CD4-positive, CD25-positive, alpha-beta regulatory T cell (primary cell): Measurements from ENCODE around the gene RAP1GDS1. TPM values are rescaled to one million over a fixed set of nuclear protein-coding genes. Genes with fewer than 3 reads are reported as not detected.
"Not testable (repeated sequence)": the region's sequence is repeated elsewhere in the genome, so short reads cannot be mapped to it uniquely, and the experiment has no call there.

ENCODE experiments used
- ATAC-seq, 2 donors: fragments of 150-1000 bp; cut with Tn5 transposase; one replicate each; pipeline ENCODE4 v1.10.0; 2021; ENCODE audit warnings: low read depth in 2 of 2, moderate number of reproducible peaks in 2 of 2, moderate library complexity in 1 of 2
- DNase-seq, 3 donors: peaks; one replicate each; pipeline versions ENCODE4 v3.0.0 to v3.0.0-alpha.2; 2012 to 2022; ENCODE audit warnings: mixed read lengths in 1 of 3
- H3K27ac ChIP-seq: one replicate; pipeline ENCODE4 v1.7.0; 2013; ENCODE audit warnings: mild to moderate bottlenecking, low read length; ENCODE audit not compliant: insufficient read depth, poor library complexity, severe bottlenecking
- H3K27me3 ChIP-seq: one replicate; pipeline ENCODE4 v1.7.0; 2013; ENCODE audit warnings: low read length; ENCODE audit not compliant: control insufficient read depth, insufficient read depth
- H3K36me3 ChIP-seq: one replicate; pipeline ENCODE4 v1.7.0; 2013; ENCODE audit warnings: mild to moderate bottlenecking, low read length, moderate library complexity; ENCODE audit not compliant: control insufficient read depth, insufficient read depth
- H3K4me1 ChIP-seq: 2 replicates; pipeline ENCODE4 v1.7.0; 2013; ENCODE audit warnings: mild to moderate bottlenecking, low read length; ENCODE audit not compliant: insufficient read depth, control insufficient read depth, poor library complexity, severe bottlenecking
- H3K4me3 ChIP-seq: one replicate; pipeline ENCODE4 v1.7.0; 2013; ENCODE audit warnings: low read depth, mild to moderate bottlenecking, low read length, moderate library complexity
- H3K9me3 ChIP-seq, 2 experiments: 1 replicate in 1 of 2; 2 replicates in 1 of 2; pipeline ENCODE4 v1.7.0; 2013; ENCODE audit warnings: low read length in 2 of 2, mild to moderate bottlenecking in 1 of 2, moderate library complexity in 1 of 2; ENCODE audit not compliant: control insufficient read depth in 2 of 2
- H3K27ac Mint-ChIP-seq, 3 donors: one replicate each; pipeline ENCODE4 v1.8.0; 2020 to 2022; ENCODE audit warnings: mild to moderate bottlenecking in 3 of 3, mixed read lengths in 3 of 3, moderate library complexity in 2 of 3
- H3K27me3 Mint-ChIP-seq: one replicate; pipeline ENCODE4 v1.8.0; 2022; ENCODE audit warnings: mild to moderate bottlenecking, mixed read lengths
- H3K36me3 Mint-ChIP-seq: one replicate; pipeline ENCODE4 v1.8.0; 2020; ENCODE audit warnings: mixed read lengths
- H3K4me1 Mint-ChIP-seq, 4 donors: one replicate each; pipeline ENCODE4 v1.8.0; 2020 to 2022; ENCODE audit warnings: mixed read lengths in 4 of 4, mild to moderate bottlenecking in 1 of 4
- H3K4me3 Mint-ChIP-seq, 4 donors: one replicate each; pipeline ENCODE4 v1.8.0; 2020 to 2022; ENCODE audit warnings: mild to moderate bottlenecking in 4 of 4, mixed read lengths in 4 of 4, moderate library complexity in 3 of 4
- H3K9me3 Mint-ChIP-seq, 7 donors: one replicate each; pipeline ENCODE4 v1.8.0; 2020 to 2022; ENCODE audit warnings: mixed read lengths in 7 of 7, mild to moderate bottlenecking in 3 of 7, moderate library complexity in 2 of 7
- polyA plus RNA-seq, 4 donors: library from polyadenylated mRNA; unstranded; fragments of 300-500 nt; fragmentation: Illumina TruSeq; gene quantifications; one replicate each; pipeline ENCODE4 v1.2.3, GENCODE V29; 2021
- total RNA-seq: library from RNA; stranded (reverse); gene quantifications from one replicate; pipeline ENCODE4 v1.2.3, GENCODE V29; 2022

Gene RAP1GDS1
- total and polyA plus RNA-seq, 5 donors from 2014 or later = 40.4 to 68.8 (median 52.3) TPM

DNA sequence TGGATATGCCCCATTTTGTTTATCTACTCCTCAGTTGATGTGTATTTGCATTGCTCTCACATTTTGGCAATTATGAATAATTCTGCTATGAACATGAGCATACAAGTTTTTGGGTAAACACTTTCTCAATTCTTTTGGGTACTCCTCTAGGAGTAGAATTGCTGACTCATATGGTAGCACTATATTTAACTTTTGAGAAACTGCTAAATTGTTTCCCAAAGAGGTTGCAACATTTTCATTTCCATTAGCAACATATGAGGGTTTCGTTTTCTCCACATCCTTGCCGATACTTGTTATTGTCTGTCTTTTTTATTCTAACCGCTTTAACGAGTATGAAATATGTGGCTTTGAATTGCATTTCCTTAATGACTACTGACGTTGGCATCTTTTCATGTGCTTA lies 211.9 kb downstream of the RAP1GDS1 start:
- Mint-ChIP-seq H3K36me3 (peaks cover 59% of the 10 kb centered on the region), H3K9me3 (no peaks in the 10 kb centered on the region), H3K27me3 (no peaks in the 10 kb centered on the region), H3K4me1 (peaks cover 0 to 14% (median 6%) of the 10 kb centered on the region in 4 donors), H3K4me3 (no peak overlapping the region), H3K27ac (no peak overlapping the region)
- H3K9me3 ChIP-seq = no peaks in the 10 kb centered on the region
- no peak overlapping the region for H3K27ac ChIP-seq
- ATAC-seq (no peak), DNase-seq (no peak)
- peaks cover 1% of the 10 kb centered on the region for H3K4me1 ChIP-seq
- H3K36me3 ChIP-seq = peaks cover 28% of the 10 kb centered on the region
- no peaks in the 10 kb centered on the region for H3K27me3 ChIP-seq
- H3K4me3 ChIP-seq = no peak overlapping the region

DNA sequence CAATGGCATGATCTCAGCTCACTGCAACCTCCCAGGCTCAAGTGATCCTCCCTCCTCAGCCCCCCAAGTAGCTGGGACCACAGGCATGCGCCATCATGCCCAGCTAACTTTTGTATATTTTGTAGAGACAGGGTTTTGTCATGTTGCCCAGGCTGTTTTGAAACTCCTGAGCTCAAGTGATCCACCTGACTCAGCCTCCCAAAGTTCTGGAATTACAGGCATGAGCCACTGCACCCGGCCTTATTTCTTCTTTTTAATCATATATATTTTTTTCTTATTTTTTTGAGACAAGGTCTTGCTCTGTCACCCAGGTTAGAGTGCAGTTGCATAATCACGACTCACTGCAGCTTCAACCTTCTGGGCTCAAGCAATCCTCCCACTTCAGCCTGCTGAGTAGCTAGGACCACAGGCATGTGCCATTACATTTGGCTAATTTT lies 213.2 kb downstream of the RAP1GDS1 start:
- ATAC-seq = no peak
- Histone ChIP-seq H3K27ac (no peak overlapping the region), H3K36me3 (peaks cover 34% of the 10 kb centered on the region), H3K4me3 (no peak overlapping the region), H3K9me3 (no peaks in the 10 kb centered on the region), H3K4me1 (no peaks in the 10 kb centered on the region), H3K27me3 (no peaks in the 10 kb centered on the region)
- Mint-ChIP-seq H3K27ac (no peak overlapping the region), H3K4me1 (peaks cover 0 to 14% (median 8%) of the 10 kb centered on the region in 4 donors), H3K27me3 (no peaks in the 10 kb centered on the region), H3K4me3 (no peak overlapping the region), H3K9me3 (no peaks in the 10 kb centered on the region), H3K36me3 (peaks cover 70% of the 10 kb centered on the region)
- no peak for DNase-seq

DNA sequence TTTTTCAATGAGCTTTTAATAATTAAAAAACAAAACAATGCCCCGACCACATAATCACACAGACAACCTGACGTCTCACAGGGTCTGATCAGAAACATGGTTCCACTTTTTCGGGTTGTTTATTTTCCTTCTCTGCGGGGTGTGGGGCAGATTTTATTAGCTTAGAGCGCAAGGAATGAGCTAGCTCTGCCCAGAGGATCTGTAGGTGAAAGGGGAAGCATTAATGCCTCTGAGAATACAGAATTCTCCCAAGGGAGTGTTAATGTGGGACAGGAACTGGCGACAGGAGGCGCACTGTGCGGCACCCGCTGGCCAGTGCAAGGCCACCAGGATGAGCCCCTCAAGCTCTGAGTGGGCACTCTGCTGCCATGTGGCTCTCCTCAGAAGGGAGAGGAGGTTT lies 215.7 kb downstream of the RAP1GDS1 start:
- ATAC-seq (no peak), DNase-seq (no peak)
- Mint-ChIP-seq H3K4me3 (no peak overlapping the region), H3K4me1 (peaks cover 4 to 20% (median 13%) of the 10 kb centered on the region in 4 donors), H3K9me3 (no peaks in the 10 kb centered on the region), H3K36me3 (peaks cover 53% of the 10 kb centered on the region), H3K27ac (no peak overlapping the region), H3K27me3 (no peaks in the 10 kb centered on the region)
- H3K27ac ChIP-seq = no peak overlapping the region
- H3K36me3 ChIP-seq = peaks cover 26% of the 10 kb centered on the region
- no peaks in the 10 kb centered on the region for H3K27me3 ChIP-seq
- H3K4me1 ChIP-seq = peaks cover under 1% of the 10 kb centered on the region
- H3K9me3 ChIP-seq = no peaks in the 10 kb centered on the region
- H3K4me3 ChIP-seq = no peak overlapping the region

GRCh38 chr4:98479590-98479989 lies 218.4 kb downstream of the RAP1GDS1 start:
- not testable (repeated sequence) for H3K4me3 ChIP-seq, H3K27me3 Mint-ChIP-seq, ATAC-seq, H3K4me3 Mint-ChIP-seq, H3K9me3 ChIP-seq, H3K27ac ChIP-seq, H3K27me3 ChIP-seq, H3K9me3 Mint-ChIP-seq, H3K27ac Mint-ChIP-seq
- DNase-seq = peak in 1 of 3 donors; percentile 58
- peaks cover 17% of the 10 kb centered on the region for H3K36me3 ChIP-seq
- Mint-ChIP-seq H3K36me3 (peaks cover 38% of the 10 kb centered on the region), H3K4me1 (peaks cover 26 to 47% (median 35%) of the 10 kb centered on the region in 4 donors)
- peaks cover 18% of the 10 kb centered on the region for H3K4me1 ChIP-seq

DNA sequence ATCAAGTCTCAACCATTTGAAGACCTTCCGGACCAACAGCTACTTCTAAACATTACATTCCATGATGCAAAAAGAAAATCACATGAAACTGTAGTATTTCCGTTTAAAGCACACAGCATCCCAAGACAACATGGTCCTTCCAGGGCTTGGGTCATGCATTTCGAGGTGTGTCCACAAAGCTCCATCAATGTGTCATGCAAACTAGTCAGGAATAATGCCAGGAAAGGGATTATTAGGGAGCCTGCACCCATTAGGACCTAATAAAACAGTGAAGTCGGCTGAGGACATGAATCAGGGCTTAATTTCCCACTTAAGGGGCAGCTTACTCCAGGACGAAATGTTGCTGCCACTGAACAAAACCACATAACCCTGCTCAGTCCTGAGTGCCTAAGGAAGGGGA lies 219.4 kb downstream of the RAP1GDS1 start:
- Histone ChIP-seq H3K9me3 (no peaks in the 10 kb centered on the region), H3K4me1 (peaks cover 18% of the 10 kb centered on the region), H3K27ac (no peak overlapping the region), H3K27me3 (no peaks in the 10 kb centered on the region), H3K4me3 (no peak overlapping the region), H3K36me3 (peaks cover 17% of the 10 kb centered on the region)
- ATAC-seq = no peak
- Mint-ChIP-seq H3K36me3 (peaks cover 35% of the 10 kb centered on the region), H3K9me3 (no peaks in the 10 kb centered on the region), H3K27ac (peak overlapping the region in 1 of 3 donors; percentile 37), H3K4me3 (no peak overlapping the region), H3K27me3 (no peaks in the 10 kb centered on the region), H3K4me1 (peaks cover 26 to 54% (median 40%) of the 10 kb centered on the region in 4 donors)
- no peak for DNase-seq

GRCh38 chr4:98481167-98481566 lies 220.0 kb downstream of the RAP1GDS1 start:
- Histone ChIP-seq H3K27me3 (no peaks in the 10 kb centered on the region), H3K36me3 (peaks cover 14% of the 10 kb centered on the region), H3K4me1 (peaks cover 20% of the 10 kb centered on the region), H3K9me3 (no peaks in the 10 kb centered on the region), H3K27ac (no peak overlapping the region), H3K4me3 (no peak overlapping the region)
- ATAC-seq (no peak), DNase-seq (no peak)
- Mint-ChIP-seq H3K4me1 (peaks cover 26 to 60% (median 45%) of the 10 kb centered on the region in 4 donors), H3K27ac (peak overlapping the region in 2 of 3 donors; percentile 37 to 66), H3K4me3 (no peak overlapping the region), H3K9me3 (no peaks in the 10 kb centered on the region), H3K27me3 (no peaks in the 10 kb centered on the region), H3K36me3 (peaks cover 32% of the 10 kb centered on the region)

GRCh38 chr4:98482503-98482846 lies 221.3 kb downstream of the RAP1GDS1 start:
- no peaks in the 10 kb centered on the region for H3K27me3 Mint-ChIP-seq
- H3K4me3 Mint-ChIP-seq = peak overlapping the region in 2 of 4 donors; percentile 38 to 43
- Histone ChIP-seq H3K4me3 (peak overlapping the region; percentile 23), H3K4me1 (peaks cover 27% of the 10 kb centered on the region), H3K27ac (peak overlapping the region; percentile 50), H3K27me3 (no peaks in the 10 kb centered on the region), H3K36me3 (peaks cover 8% of the 10 kb centered on the region), H3K9me3 (no peaks in the 10 kb centered on the region)
- peaks cover 23% of the 10 kb centered on the region for H3K36me3 Mint-ChIP-seq
- H3K9me3 Mint-ChIP-seq = no peaks in the 10 kb centered on the region
- peaks cover 22 to 68% (median 52%) of the 10 kb centered on the region in 4 donors for H3K4me1 Mint-ChIP-seq
- ATAC-seq (no peak), DNase-seq (no peak)
- peak overlapping the region; percentile 82 to 90 (median 86) for H3K27ac Mint-ChIP-seq
